Measurements from ENCODE around the gene TBRG4.
"Not testable (repeated sequence)": the region's sequence is repeated elsewhere in the genome, so short reads cannot be mapped to it uniquely, and the experiment has no call there.

Gene TBRG4

DNA sequence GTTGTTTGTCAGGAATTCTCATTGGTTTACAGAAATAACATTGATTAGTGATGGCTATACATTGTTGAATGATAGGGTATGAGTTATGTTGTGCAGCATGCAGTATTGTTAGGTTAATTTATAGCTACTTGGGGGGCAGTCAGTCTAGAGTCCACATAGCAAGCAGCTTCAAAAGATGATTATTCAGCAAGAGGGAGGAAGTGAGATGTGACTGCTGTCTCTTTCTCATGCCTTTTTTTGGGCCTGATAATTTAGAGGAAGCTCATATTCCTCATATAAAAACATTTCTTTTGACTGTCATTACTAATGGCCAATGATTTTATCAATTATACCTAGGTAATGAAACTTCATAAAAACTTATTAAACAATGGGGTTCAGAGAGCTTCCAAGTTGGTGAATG lies 3.4 kb upstream of the TBRG4 start:
- DNase-seq = no peak

DNA sequence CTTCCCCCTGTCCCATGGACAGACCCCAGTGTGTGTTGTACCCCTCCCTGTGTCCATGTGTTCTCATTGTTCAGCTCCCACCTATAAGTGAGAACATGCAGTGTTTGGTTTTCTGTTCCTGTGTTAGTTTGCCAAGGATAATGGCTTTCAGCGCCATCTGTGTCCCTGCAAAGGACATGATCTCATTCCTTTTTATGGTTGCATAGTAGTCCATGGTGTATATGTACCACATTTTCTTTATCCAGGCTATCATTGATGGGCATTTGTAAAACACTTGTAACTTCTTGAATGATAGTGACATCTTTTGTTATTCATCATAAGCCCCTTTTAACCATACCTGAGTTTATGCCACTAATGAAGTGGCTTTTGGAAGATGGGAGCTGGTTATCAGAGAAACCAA lies 2.8 kb upstream of the TBRG4 start:
- DNase-seq = not testable (repeated sequence)

DNA sequence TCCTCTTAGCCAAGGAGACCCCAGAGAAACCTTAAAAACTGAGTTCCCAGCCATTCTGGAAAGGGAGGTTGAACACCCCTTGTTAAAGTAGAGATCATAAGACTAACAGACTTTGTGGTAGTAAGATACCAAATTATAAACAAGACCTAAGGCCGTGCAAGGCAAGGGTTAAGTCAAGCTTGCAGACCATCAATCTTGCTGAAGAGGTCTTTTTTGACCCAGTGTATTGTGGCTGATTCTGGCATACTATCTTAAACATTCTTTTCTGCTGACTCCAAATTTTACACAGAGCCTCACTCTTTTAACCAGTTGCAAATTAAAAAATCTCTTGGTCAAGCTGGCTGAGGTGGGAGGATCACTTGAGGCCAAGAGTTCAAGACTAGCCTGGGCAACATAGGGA lies 1.2 kb upstream of the TBRG4 start:
- no peak for DNase-seq

DNA sequence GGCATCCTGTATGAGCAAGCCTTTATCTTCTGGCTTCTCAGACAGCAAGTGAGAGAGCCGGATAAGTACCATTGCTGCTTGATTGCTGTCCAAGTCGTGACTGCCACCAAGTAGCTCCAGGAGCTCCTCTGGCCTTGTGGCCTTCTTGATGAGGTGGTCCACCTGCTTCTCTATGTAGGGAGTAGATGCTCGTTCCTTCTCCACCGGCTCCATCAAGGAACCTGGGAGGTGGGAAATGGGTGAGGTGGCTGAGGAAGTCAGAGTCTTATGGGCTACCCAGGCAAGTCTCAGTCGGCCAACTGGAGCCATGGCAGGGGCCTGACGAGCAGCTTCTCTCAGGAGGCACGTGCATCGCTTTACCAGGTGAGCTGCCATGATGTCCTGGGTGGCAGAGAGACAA lies 2.6 kb downstream of the TBRG4 start:
- DNase-seq = no peak

DNA sequence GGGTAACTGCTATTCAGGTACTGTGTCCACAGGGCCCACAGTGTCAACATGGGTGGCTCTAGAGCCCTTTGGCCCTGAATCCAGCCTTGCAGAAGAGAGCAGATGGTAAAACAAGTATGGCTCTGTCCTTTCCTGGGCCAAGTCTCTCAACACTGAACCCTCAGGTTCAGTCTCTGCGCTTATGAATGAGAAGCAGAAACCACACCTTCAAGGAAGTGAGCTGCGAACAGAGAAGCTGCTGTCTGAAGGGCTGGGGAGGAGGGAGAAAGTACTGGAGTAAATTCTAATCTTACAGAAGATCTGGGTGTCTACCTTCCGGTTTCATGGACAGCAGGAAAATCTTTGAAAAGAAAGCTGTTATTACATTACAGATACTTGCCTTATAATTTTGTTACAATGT lies 4.1 kb downstream of the TBRG4 start:
- DNase-seq = no peak

DNA sequence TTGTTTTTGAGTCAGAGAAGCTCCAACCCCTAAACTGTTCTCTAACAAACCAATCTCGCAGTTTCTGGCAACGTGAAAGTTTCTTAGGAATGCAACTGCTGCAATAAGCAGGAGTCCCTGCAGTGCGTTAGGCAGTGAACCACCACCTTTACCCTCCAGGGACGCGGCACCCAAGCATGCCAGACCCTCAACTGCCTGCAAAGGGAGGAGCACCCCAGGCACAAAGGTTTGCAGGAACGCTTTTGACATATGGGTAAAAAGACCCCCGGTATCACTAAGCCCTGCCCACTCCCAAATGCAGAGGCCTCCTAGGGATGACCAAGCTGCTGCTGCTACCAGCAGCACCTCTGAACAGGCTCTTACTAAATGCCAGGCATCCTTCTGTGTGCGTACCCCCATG lies 4.7 kb downstream of the TBRG4 start:
- no peak for DNase-seq

DNA sequence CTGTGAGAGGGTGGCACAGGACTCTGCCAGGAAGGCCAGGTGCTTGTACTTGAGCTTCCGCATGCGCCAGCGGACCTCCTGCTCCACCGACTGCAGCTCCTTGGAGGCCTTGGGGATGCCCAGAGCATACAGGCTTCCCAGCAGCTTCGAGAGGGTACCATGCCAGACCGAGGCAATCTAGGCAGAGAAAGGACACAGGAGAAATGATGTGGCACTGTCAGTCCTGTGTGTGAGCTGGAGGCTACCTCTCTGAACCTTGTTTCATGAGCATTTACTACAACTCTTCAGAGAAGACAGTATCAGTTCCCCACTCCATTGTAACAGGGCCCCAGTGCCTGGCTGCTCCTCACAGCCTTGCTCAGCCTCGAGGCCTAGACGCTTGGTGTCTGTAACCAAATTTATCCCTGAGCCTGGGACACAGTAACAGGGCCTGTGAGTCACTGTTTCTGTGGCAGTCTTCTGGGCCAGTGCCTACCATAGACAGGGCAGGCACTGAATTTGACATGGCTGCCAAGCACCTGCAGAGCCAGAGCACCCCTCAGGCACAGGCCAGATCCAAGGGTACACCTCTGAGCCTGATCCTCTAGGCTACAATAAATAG lies 5.8 kb downstream of the TBRG4 start:
- DNase-seq = no peak

DNA sequence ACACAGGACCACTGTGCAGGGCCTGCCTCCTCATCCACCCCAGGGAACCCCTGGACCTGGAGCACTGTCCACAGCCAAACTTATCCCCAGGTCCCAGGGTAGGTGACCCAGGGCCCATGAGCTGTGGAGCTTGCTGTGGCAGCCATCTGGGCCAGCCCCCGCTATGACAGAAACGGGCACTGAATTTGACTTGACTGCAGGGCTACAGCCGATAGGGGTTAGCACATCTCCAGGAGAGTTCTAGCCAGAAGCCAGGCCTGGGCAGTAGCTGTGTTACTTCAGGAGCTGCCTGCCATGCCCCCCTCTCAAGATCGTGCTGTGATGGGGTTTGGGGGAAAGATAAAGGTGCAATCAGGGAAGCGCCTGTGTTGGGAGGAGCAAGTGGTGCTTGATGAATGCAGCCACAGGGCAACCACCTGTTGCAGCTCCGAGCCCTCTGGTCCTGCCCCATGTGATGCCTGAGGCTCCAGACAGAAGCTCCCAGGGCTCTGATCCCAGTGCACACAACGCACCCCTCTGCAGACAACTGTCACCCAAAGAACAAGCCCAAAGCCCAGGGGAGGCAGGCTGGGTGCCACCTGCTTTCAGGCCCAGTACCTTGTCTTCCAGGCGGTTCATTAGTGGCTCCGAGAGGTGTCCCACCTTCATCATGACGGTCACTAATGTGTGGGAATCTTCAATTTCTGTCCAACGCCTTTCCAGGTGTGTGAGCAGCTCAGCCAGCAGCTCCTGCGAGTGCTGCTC lies 6.5 kb downstream of the TBRG4 start:
- no peak for DNase-seq

DNA sequence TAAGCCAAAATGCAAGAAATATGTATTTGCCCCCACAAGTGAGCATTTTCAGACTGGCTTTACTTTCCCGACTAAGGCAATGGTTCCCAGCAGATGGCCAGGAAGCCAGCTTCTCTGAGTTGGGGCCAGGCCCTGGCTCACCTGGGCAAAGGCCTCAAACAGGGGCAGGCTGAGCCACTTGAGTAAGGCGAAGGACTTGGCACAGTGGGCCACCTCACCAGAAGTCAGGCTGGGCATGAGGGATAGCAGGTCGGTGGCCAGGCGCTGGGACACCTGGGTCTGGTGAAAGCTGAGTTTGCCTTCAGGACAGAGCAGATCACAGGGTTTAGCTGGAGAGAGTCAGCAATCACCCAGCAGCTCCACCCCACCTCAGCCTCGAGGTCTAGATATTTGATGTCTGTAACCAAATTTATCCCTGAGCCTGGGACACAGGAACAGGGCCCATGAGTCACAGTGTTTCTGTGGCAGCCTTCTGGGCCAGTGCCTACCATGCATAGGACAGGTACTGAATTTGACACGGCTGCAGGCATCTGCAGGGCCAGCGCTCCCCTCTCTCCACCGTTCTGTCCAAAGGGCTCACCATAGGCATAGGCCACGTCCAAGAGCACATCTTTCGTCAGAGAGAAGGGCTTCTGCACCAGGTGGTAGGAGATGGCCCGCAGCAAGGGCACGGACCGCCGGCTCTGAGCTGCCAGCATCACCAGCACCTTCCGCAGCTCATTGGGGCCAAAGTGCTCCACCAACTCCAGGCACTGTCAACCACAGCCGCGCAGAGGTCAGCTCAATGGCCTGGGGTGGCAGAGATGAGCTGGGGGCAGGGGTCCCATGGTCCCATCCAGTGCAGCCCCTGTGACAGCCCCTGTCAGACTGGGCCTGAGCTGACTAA lies 7.3 kb downstream of the TBRG4 start:
- DNase-seq = no peak

DNA sequence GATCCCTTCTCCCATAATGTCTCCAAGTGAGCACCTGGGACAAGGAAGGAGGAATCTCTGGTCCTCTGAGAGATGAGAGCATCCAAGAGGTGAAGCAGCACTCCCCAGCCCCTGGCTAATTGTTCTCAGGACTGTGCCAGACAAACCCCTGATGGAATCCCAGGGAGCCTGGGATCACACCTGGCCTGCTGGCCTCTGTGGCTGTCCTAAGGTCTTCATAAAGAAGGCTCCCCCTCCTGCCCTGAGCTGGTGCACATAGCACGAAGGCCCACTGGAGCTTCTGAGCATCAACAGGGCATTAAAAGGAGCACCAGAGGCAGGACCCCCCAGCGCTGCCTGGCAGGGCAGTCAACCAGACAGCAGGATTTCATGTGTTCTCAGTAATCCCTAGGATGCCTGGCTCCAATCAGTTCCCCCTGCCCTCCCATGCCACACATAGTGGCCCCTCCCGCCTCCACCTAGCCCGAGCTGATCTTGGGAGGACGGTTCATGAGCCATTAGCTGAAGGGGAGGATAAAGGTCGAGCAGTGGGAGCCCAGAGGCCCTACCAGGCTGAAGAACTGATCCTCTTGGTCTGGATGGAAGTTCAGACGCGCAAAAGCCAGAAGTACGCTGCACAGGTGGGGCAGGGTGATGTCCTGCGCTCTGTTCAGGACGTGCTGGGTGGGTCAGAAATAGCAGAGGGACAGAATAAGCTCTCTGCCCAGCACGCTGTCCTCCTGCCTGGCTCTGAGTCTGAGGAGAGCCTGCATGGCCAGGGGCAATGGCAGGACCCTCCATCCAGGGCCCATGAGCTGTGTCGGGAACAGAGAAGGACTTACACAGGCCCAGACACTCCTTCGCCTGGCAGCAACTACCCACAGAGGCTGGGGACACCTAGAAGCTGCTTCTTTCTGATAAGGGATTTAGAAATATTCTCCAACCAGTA lies 8.4 kb downstream of the TBRG4 start:
- no peak for DNase-seq

DNA sequence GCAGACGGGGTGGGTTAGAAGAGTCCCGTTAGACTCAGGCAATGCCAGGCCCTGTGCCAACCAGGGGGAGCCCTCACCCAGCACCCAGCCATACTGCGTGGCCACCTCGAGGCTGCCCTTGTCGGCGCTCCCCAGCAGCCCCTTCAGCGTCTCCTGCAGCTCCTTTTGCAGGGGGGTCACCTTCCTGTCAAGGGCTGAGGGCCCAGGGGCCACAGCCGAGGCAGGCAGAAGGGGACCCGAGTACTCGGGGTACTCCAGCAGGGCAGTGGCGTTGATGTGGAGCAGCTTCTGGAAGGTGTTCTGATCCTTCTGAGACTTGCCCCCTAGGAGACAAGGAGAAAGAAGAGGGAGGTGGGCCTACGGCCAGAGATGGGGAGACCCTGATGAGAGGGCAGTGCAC lies 9.7 kb downstream of the TBRG4 start:
- DNase-seq = no peak

DNA sequence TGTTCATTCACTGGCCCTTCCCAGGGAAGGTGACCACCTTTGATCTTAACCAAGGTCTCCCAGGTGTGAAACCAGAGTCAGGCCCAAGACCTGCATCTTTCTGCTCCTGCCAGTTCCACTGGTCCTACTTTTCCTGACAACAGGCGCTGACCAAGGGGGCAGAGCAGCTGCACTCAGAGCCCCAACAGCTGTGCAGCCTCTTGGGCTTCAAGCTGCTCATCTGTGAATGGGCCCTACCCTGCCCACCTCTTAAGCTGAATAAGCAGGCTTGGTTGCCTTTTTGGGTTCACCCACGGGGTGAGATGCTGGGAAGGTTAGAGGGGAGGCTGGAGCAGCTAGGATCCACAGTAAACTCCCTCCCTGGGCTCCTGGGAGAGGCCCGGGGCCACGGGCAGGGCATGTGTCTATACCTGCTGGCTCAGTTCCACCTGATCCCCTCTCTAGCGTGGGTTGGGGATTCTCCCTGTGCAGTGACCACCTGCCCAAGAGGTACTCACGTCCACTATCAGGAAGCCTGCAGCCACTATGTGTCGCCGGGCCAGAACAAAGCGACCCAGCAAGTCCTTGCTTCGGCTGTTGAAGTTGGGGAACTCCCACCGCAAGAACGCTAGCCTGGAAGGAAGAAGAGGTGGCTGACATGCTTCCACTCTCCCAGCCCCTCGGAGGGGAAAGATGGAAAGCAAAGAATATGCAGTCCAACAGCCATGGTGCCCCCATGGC lies 10.6 kb downstream of the TBRG4 start:
- no peak for DNase-seq

DNA sequence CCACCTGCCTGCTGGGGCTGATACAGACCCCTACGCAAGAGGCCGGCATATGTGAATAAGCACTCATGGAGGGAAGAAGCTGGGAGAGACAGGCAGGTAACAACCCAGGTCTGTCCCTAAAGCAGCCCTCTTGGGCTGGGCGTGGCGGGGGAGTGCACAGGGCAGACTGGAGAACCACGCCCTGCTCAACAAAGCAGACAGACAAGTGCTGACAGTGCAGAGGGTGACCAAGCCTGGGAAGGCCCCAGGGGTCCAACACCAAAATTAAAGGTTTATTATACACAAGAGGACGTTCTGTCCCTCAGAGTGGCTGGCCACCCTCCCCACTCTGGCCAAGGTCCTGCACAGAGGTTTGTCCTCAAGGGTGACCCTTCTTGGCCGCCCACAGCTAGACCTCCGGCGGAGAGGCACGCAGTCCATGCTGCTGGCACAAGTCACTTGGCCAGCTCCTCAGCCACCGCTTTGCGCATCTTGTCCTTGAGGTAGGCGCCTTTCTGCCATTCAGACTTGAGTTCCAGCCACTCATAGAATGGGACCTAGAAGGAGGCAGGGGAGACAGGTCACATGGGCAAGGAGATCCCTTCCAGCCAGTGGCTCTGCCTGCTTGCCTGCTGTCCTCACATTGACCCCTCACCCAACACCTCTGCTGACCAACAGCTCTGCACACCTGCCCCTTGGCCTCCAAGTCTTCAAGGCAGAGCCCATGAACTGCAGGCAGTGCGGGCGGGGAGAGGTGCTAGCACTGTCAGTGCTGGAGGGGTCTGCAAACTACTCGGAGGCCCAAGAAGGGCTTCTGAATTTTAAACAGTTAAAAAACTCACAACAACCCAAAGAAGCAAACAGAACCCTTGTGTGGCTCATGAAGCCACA lies 11.4 kb downstream of the TBRG4 start:
- no peak for DNase-seq

DNA sequence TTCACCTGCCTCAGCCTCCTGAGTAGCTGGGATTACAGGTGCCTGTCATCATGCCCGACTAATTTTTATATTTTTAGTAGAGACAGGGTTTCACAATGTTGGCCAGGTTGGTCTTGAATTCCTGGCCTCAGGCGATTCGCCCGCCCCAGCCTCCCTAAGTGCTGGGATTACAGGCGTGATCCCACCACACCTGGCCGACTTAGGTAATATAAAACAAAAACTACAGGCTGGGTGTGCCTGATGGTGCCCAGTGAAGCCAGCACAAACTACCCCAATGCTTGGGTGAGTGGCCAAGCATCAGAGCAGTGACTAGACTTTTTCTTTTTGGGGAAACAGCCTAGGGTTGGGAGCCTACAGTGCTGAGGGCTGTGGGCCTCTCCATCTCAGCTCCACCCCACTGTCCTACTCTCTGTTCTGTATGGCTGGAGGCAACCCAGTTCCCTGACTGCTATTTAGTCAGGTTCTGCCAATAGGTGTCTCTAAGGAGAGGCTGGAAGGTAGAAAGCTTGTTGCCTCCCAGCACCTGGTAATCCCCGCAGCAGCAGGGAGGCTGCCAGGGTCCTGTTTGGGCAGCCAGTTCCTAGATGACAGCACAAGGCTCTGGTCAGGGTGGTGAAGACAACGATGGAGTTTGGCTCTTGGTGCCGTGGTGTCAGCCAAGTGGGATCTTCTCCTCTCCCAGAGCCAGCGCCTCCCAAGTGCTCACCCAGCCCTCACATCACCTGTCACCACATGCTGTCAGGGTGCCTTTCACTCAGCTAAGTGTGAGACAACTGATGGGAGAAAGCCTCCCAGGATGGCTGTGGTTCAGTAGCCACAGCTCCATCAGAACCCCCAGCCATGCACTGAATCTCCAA lies 12.3 kb downstream of the TBRG4 start:
- no peak for DNase-seq

DNA sequence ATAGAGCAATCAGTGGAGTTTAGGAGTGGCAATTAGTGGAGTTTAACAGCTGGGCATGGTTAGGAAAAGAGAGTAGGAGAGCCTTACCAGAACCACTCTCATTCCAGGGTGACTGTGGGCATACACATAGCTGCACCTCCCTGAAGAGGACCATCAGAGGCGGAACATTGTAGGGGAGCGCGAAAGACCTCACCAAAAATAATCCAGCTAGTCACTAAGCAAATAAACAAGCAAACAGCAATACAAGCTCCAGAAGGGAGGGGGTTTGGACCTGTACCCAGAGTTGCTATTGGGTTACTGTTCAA lies 18.6 kb downstream of the TBRG4 start:
- no peak for DNase-seq

DNA sequence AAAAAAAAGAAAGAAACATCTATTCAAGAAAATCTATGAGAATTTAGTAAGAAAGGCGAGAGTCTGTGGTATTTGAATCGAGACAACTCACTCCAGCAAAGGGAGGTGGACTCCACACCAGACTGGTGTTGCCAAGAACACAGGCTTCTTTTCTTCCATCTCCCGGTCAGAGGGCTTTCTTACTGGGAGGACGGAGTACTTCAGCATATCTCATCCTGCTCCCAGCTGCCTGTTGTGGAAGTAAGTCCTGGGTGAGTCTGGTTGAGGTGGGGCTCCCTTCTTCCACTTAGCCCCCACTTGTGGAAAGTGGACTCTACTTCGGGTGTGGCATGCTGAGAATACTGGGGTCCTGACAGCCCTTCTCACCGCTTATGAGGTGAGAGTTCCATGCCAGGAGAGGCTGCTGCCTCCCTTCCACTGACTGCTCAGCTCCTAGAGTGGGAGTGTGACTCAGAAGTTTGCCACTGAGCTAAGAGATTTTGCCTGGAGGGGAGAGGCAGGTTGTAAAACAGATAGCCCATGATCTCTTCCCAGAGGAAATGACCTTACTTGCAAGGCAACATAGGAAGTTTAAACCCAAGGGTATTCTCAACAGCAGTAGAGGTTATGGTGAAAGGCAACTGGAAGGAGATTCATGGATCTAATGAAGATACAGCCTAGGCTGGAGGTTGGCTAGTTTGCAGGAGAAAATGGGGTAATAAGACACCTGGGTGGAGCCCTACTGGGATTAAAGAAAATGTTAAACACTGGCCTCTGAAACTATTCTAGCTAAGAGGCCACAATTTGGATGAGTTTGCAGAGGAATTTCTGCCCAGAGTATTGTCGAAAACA lies 19.2 kb downstream of the TBRG4 start:
- DNase-seq = no peak

DNA sequence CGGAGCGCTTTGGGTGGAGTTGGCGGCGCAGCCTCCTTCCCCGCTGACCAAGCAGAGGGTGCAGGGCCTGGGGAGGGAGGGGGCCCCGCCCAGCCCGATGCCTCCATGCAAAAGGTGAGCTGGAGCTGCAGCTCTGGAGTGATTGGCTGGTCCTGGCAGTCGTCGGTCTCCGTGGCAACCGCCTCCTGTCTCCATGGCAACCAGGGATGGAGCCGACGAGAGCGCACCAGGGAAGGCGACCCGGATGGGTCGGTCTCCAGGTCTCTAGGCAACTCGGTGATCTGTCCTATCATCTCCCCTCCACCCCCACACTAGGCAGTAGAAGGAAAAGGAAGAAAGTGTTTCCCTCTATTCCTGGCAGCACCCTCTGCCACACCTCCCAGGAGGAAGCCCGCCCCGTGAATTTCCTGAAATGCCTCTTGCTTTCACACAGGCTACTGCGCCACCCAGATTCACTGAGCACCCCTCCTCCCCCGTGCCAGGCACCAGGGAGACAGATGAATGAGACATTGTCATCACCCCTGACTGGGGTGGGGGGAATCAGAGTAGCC lies 22.1 kb downstream of the TBRG4 start:
- peak; percentile 80 to 100 (median 100) for DNase-seq

DNA sequence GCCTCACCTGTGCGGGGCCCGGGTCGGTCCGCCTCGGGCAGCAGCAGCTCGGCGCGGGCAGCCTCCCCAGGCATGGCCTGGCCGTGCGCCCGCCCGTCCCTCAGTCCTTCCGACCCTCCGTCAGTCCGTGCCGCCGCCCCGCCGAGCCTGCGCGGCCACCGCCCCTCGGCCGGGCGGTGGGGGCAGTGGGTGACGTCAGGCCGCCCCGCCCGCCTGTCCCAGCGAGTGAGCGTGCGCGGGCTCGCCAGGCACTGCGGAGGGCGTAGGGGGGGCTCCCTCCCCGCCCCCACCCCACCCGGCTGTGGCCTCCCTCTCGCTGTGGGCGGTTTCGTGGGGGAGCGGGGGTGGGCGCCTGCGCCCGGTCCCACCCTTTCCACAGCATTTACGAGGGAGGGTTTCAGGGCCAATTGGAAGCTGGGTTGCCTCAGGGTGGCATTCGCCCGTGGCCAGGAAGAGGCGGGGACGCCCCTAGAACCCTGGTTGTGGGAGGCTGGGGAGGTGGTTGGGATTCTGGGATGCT lies 22.6 kb downstream of the TBRG4 start, which contains the start of gene NACAD:
Gene NACAD, minus strand, starts transcription at position 149 of the 520 bp plus-strand sequence. Its CDS starts 75 bp downstream, at position 74.
- DNase-seq = peak in 2 of 3 experiments; percentile 28 to 99
